Measurements from ENCODE around the gene CT45A3.
"Not testable (repeated sequence)": the region's sequence is repeated elsewhere in the genome, so short reads cannot be mapped to it uniquely, and the experiment has no call there.

Gene CT45A3

GRCh38 chrX:135768091-135768490, at the start of gene CT45A3:
Gene CT45A3, minus strand, starts transcription at chrX:135768191. Its CDS starts 3,747 bp downstream, at chrX:135764444.
- not testable (repeated sequence) for DNase-seq

GRCh38 chrX:135802687-135803086, 34.7 kb upstream of the CT45A3 start, which contains the start of gene CT45A6:
Gene CT45A6, minus strand, starts transcription at chrX:135802787. Its CDS starts 3,794 bp downstream, at chrX:135798993.
- not testable (repeated sequence) for DNase-seq

DNA sequence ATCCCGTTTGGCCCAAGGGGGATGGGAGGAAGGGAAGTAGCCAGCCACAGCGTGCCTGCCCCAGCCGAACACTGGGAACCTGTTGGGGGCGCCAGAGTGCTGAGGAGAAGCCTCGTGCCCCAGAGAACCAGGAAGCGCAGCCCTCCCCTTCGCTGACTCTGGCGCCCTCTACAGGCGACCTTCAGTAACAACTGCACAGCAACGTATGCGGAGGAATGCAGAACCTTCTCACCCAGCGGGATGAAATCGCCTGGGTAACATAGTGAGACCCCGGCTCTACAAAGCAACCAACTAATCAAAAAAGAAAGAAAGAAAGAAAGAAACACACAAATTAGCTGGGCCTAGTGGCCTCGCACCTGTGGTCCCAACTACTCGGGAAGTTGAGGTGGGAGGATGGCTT, 17.4 kb upstream of the CT45A3 start, which contains the start of gene CT45A5:
Gene CT45A5 (minus strand): TSS at position 101 of the 400 bp plus-strand sequence. CDS start 3,774 bp downstream, outside the sequence.
- DNase-seq, result not testable (repeated sequence)

DNA sequence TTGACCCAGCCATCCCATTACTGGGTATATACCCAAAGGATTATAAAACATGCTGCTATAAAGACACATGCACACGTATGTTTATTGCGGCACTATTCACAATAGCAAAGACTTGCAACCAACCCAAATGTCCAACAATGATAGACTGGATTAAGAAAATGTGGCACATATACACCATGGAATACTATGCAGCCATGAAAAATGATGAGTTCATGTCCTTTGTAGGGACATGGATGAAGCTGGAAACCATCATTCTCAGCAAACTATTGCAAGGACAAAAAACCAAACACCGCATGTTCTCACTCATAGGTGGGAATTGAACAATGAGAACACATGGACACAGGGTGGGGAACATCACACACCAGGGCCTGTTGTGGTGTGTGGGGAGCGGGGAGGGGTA, 23.3 kb downstream of the CT45A3 start:
- DNase-seq, result not testable (repeated sequence)

DNA sequence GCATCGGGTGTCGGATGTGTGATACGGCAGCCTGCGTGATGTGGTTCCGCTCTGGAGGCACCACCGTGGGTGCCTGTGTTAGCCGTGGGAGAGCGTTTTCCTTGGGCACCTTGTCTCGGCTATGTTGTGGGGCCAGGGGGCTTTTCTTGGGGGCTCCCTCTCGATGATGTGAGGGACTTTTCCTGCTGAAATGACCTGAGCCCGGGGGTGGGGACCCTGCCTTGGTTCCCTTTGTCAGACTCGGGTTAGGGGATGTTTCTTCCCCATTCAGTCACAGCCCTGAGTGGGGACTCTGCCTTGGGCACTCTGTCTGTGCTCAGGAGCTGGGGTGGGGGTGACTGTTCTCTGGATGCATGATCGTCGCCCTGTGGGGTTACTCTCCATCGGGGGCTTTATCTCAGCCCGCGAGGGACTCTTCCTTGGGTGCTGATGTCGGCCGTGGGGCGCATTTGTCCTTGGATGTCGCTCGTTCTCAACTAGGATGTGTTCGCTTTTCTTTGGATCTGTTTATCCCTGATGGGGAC, 26.7 kb downstream of the CT45A3 start:
- DNase-seq, result no peak

- no peak for DNase-seq
These were observed 27.3 kb downstream of the CT45A3 start for GRCh38 chrX:135740681-135741149.

- no peak for DNase-seq
These were observed 30.5 kb downstream of the CT45A3 start for GRCh38 chrX:135737366-135738071.

DNA sequence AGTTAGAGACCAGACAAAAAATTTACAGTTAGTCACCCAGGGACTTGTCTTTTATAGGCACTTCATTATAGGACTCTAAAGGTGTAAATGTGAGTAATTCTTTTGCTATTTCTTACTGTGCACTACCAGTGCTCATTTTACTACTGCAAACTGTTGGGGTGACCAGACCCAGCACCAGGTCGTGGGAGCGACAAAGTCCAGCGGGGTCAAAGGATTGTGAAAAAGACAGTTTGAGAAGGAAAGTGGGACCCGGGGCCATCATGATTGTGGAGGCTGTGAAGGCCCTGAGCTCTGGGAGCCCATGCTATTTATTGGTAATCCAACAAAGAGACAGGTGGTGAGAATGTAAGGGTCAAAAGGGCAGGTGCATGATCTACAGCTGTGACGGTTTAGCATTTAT, 33.3 kb downstream of the CT45A3 start:
- DNase-seq, result not testable (repeated sequence)

- DNase-seq, result no peak
These were observed 54.2 kb downstream of the CT45A3 start for GRCh38 chrX:135713795-135714194.

DNA sequence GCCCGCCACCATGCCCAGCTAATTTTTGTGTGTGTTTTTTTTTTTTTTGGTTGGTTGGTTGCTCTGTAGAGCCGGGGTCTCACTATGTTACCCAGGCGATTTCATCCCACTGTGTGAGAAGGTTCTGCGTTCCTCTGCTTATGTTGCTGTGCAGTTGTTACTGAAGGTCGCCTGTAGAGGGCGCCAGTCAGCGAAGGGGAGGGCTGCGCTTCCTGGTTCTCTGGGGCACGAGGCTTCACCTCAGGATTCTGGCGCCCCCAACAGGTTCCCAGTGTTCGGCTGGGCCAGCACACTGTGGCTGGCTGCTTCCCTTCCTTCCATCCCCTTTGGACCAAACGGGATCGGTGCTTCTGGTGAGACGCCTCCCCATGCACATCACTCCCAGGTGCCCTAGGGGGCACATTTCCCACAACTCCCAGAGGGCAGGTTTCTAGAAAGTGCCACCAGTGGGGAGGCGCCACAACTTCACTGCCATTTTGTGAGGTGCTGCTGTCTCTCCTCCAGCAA, 54.8 kb downstream of the CT45A3 start, which contains the start of gene CT45A1:
Gene CT45A1 (plus strand): TSS at position 457 of the 507 bp plus-strand sequence. CDS start 5,302 bp downstream, outside the sequence.
- DNase-seq, result not testable (repeated sequence)
